A549 (cell line): ENCODE results near the gene FRY. TPM values are rescaled to one million over a fixed set of nuclear protein-coding genes. Genes with fewer than 3 reads are reported as not detected.

ENCODE experiments used
- ATAC-seq, 2 experiments: fragments of 200-7000 bp in 1 of 2; fragments of >200 bp in 1 of 2; cut with Nextera tagmentation in 1 of 2; cut with Tn5 transposase in 1 of 2; 3 replicates each; pipeline versions ENCODE4 v1.8.0 to v1.9.1; 2018 to 2020; ENCODE audit warnings: mild to moderate bottlenecking in 1 of 2, moderate library complexity in 1 of 2
- CTCF ChIA-PET: fragments of 300-600 bp; sonication (Branson Sonifier 250); formaldehyde crosslinking; extraction: SDS; loops from one replicate; lab custom pipeline; 2021; ENCODE audit warnings: antibody characterized with exemption, inconsistent platforms; lab: Yijun Ruan, JAX
- POLR2A ChIA-PET: fragments of 350-600 bp; formaldehyde crosslinking; extraction: SDS; loops from one replicate; lab custom pipeline; 2021; ENCODE audit warnings: antibody characterized with exemption, inconsistent platforms; lab: Yijun Ruan, JAX
- DNase-seq, 2 experiments: peaks; one replicate each; pipeline versions ENCODE4 v3.0.0 to v3.0.0-alpha.2; 2011 to 2016; ENCODE audit warnings: low read depth in 1 of 2, low spot score in 1 of 2
- FAIRE-seq: peaks from 2 replicates; lab custom pipeline; 2011; peaks lifted over from hg19 to GRCh38; lab: Jason Lieb, UNC
- H3K27ac ChIP-seq, 2 experiments: fragments of >200 bp; sonication (Bioruptor Twin); formaldehyde crosslinking; 3 replicates each; pipeline ENCODE4 v1.5.1; 2016 to 2017
- H3K4me1 ChIP-seq: fragments of >200 bp; sonication (Bioruptor Twin); formaldehyde crosslinking; 3 replicates; pipeline ENCODE4 v1.6.1; 2016
- H3K4me2 ChIP-seq: fragments of >200 bp; sonication (Bioruptor Twin); formaldehyde crosslinking; 3 replicates; pipeline ENCODE4 v1.6.1; 2016
- H3K4me3 ChIP-seq: fragments of >200 bp; sonication (Bioruptor Twin); formaldehyde crosslinking; 3 replicates; pipeline ENCODE4 v1.5.1; 2016
- H3K9me3 ChIP-seq: fragments of >200 bp; sonication (Bioruptor Twin); formaldehyde crosslinking; 3 replicates; pipeline ENCODE4 v1.6.1; 2016
- CHD2 ChIP-seq: fragments of 150-350 bp; IDR thresholded peaks from 2 replicates; pipeline ENCODE4 v1.6.1; 2014; ENCODE audit warnings: low read length; ENCODE audit not compliant: partially characterized antibody
- EHF ChIP-seq: fragments of 250-450 bp; sonication (Bioruptor Pico); IDR thresholded peaks from 2 replicates; pipeline ENCODE4 v1.5.0; 2020; ENCODE audit warnings: mild to moderate bottlenecking
- EHMT2 ChIP-seq: fragments of 200-600 bp; sonication (generic); IDR thresholded peaks from 2 replicates; pipeline ENCODE4 v1.6.1; 2016; ENCODE audit warnings: antibody characterized with exemption, low read depth, mild to moderate bottlenecking, moderate library complexity
- ESRRA ChIP-seq: fragments of 150-350 bp; IDR thresholded peaks from 2 replicates; pipeline ENCODE4 v1.6.1; 2014; ENCODE audit warnings: mild to moderate bottlenecking, low read length, borderline replicate concordance
- FOSB ChIP-seq: fragments of 250-450 bp; sonication (Bioruptor Pico); IDR thresholded peaks from 2 replicates; pipeline ENCODE4 v1.5.0; 2020; ENCODE audit warnings: mild to moderate bottlenecking, moderate library complexity
- HDAC2 ChIP-seq: fragments of 200-600 bp; sonication (generic); IDR thresholded peaks from 2 replicates; pipeline ENCODE4 v1.6.1; 2016
- HES2 ChIP-seq: fragments of >200 bp; sonication (Bioruptor Twin); formaldehyde crosslinking; IDR thresholded peaks from 2 replicates; pipeline ENCODE4 v1.6.1; 2016
- HEYL ChIP-seq: fragments of 250-450 bp; sonication (Bioruptor Pico); IDR thresholded peaks from 2 replicates; pipeline ENCODE4 v1.8.0; 2021; ENCODE audit warnings: mild to moderate bottlenecking, moderate library complexity
- HMGXB4 ChIP-seq: fragments of 250-450 bp; sonication (Bioruptor Pico); IDR thresholded peaks from 2 replicates; pipeline ENCODE4 v1.5.0; 2021; ENCODE audit warnings: mild to moderate bottlenecking, moderate library complexity, borderline replicate concordance
- HOXA7 ChIP-seq: fragments of 250-450 bp; sonication (Bioruptor Pico); IDR thresholded peaks from 2 replicates; pipeline ENCODE4 v1.5.0; 2020; ENCODE audit warnings: mild to moderate bottlenecking, moderate library complexity
- HOXB13 ChIP-seq: fragments of 250-450 bp; sonication (Bioruptor Pico); IDR thresholded peaks from 2 replicates; pipeline ENCODE4 v1.5.0; 2020; ENCODE audit warnings: low read depth, mild to moderate bottlenecking, moderate library complexity
- HOXB5 ChIP-seq: fragments of 250-450 bp; sonication (Bioruptor Pico); IDR thresholded peaks from 2 replicates; pipeline ENCODE4 v1.5.0; 2020; ENCODE audit warnings: mild to moderate bottlenecking, moderate library complexity
- JUNB ChIP-seq: fragments of >200 bp; sonication (Bioruptor Twin); formaldehyde crosslinking; IDR thresholded peaks from 2 replicates; pipeline ENCODE4 v1.6.1; 2016
- KDM1A ChIP-seq: fragments of 200-600 bp; sonication (generic); IDR thresholded peaks from 2 replicates; pipeline ENCODE4 v1.6.1; 2016; ENCODE audit warnings: low read depth, mild to moderate bottlenecking
- KDM5A ChIP-seq: fragments of 200-600 bp; sonication (generic); IDR thresholded peaks from 2 replicates; pipeline ENCODE4 v1.6.1; 2016; ENCODE audit warnings: antibody characterized with exemption, mild to moderate bottlenecking
- MAFK ChIP-seq: fragments of 450-650 bp; IDR thresholded peaks from 2 replicates; pipeline ENCODE4 v1.6.1; 2014; ENCODE audit not compliant: partially characterized antibody
- NR3C1 ChIP-seq: fragments of >200 bp; sonication (Bioruptor Twin); formaldehyde crosslinking; IDR thresholded peaks from 3 replicates; pipeline ENCODE4 v1.6.1; 2017
- RAD21 ChIP-seq, 2 experiments: fragments of >200 bp in 1 of 2; sonication (Bioruptor Twin) in 1 of 2; formaldehyde crosslinking in 1 of 2; IDR thresholded peaks in 1 of 2; conservative IDR thresholded peaks in 1 of 2; 2 replicates in 1 of 2; 3 replicates in 1 of 2; pipeline ENCODE4 v1.6.1; 2012 to 2018; ENCODE audit warnings: inconsistent platforms in 1 of 2
- RCOR1 ChIP-seq: fragments of 150-350 bp; IDR thresholded peaks from 2 replicates; pipeline ENCODE4 v1.6.1; 2014; ENCODE audit warnings: antibody characterized with exemption, low read length, low read depth
- RFX5 ChIP-seq: fragments of 450-650 bp; IDR thresholded peaks from 2 replicates; pipeline ENCODE4 v1.7.1; 2014; ENCODE audit warnings: antibody characterized with exemption, mild to moderate bottlenecking, moderate library complexity
- RNF2 ChIP-seq: fragments of 200-600 bp; sonication (generic); IDR thresholded peaks from 2 replicates; pipeline ENCODE4 v1.6.1; 2016; ENCODE audit warnings: low read depth, mild to moderate bottlenecking, antibody characterized with exemption, moderate library complexity, borderline replicate concordance
- TFCP2L1 ChIP-seq: fragments of 250-450 bp; sonication (Bioruptor Pico); IDR thresholded peaks from 2 replicates; pipeline ENCODE4 v1.5.0; 2021; ENCODE audit warnings: mild to moderate bottlenecking
- TP53 ChIP-seq: fragments of 250-450 bp; sonication (Bioruptor Pico); IDR thresholded peaks from 2 replicates; pipeline ENCODE4 v1.5.0; 2021; ENCODE audit warnings: mild to moderate bottlenecking, moderate library complexity
- USF2 ChIP-seq: fragments of 450-650 bp; IDR thresholded peaks from 2 replicates; pipeline ENCODE4 v1.6.1; 2014; ENCODE audit warnings: antibody characterized with exemption
- ZC3H11A ChIP-seq: fragments of 450-650 bp; IDR thresholded peaks from 2 replicates; pipeline ENCODE4 v1.6.1; 2014; ENCODE audit warnings: antibody characterized with exemption, mild to moderate bottlenecking
- ZFP36 ChIP-seq: fragments of 450-650 bp; IDR thresholded peaks from 2 replicates; pipeline ENCODE4 v1.6.1; 2014; ENCODE audit warnings: borderline replicate concordance; ENCODE audit not compliant: partially characterized antibody
- WGBS: methylation state at CpG from one replicate; pipeline ENCODE4 v1.1.6; 2017; ENCODE audit errors: missing lambda C conversion rate; 5-methylcytosine and 5-hydroxymethylcytosine counted together
- polyA plus RNA-seq, 4 experiments: library from polyadenylated mRNA; depleted of rRNA in 3 of 4; stranded (reverse); fragments of >200 nt; fragmentation: RNase III in 1 of 4; extraction: RNeasy Plus Mini Kit Qiagen cat#74134 plus additional on column Dnase treatment in 1 of 4; gene quantifications; 2 replicates in 3 of 4; 3 replicates in 1 of 4; pipeline ENCODE4 v1.2.3, GENCODE V29; 2011 to 2017
- TF ChIP-seq, protein P1 (sequence below): IDR thresholded peaks from 2 replicates; pipeline ENCODE4 v1.6.1; 2012; ENCODE audit warnings: low read depth, borderline replicate concordance
- TF ChIP-seq, protein P2 (sequence below): IDR thresholded peaks from 2 replicates; pipeline ENCODE4 v1.6.1; 2012

The FRY gene
- polyA plus RNA-seq, 2 of the 4 experiments (the other 2 are of a cell fraction), result 0.08 to 0.26 TPM

- TF ChIP-seq EHMT2 (no peak), RFX5 (no peak), ESRRA (no peak), HOXB5 (no peak), FOSB (CRISPR knock-in tag) (no peak), HES2 (no peak), RNF2 (no peak), HOXA7 (CRISPR knock-in tag) (no peak)
- TF ChIP-seq, all 56 proteins: peak for 0
Measured at GRCh38 chr13:32126278-32126677, 94.7 kb downstream of the FRY start (continued).

- ATAC-seq (no peak), FAIRE-seq (no peak), DNase-seq (no peak)
- Histone ChIP-seq H3K9me3 (no peaks in the 10 kb centered on the region), H3K4me1 (no peaks in the 10 kb centered on the region), H3K4me2 (no peak overlapping the region), H3K27ac (no peak overlapping the region), H3K4me3 (no peak overlapping the region)
- CTCF ChIA-PET, result no interaction called here
- POLR2A ChIA-PET, result no interaction called here
- TF ChIP-seq KDM1A (no peak), HEYL (CRISPR knock-in tag) (no peak), RFX5 (no peak), JUNB (no peak), HDAC2 (no peak), MAFK (no peak), EHF (CRISPR knock-in tag) (no peak), ZC3H11A (no peak), RCOR1 (no peak), RAD21 (conservative IDR thresholded peaks at IDR 0.05 in 1 of 2, IDR thresholded peaks at IDR 0.05 in 1 of 2) (no peak), FOSB (CRISPR knock-in tag) (no peak), ZFP36 (no peak), TP53 (CRISPR knock-in tag) (no peak), USF2 (no peak)
- TF ChIP-seq, protein P1, sequence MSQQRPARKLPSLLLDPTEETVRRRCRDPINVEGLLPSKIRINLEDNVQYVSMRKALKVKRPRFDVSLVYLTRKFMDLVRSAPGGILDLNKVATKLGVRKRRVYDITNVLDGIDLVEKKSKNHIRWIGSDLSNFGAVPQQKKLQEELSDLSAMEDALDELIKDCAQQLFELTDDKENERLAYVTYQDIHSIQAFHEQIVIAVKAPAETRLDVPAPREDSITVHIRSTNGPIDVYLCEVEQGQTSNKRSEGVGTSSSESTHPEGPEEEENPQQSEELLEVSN, result no peak
- TF ChIP-seq, protein P2, sequence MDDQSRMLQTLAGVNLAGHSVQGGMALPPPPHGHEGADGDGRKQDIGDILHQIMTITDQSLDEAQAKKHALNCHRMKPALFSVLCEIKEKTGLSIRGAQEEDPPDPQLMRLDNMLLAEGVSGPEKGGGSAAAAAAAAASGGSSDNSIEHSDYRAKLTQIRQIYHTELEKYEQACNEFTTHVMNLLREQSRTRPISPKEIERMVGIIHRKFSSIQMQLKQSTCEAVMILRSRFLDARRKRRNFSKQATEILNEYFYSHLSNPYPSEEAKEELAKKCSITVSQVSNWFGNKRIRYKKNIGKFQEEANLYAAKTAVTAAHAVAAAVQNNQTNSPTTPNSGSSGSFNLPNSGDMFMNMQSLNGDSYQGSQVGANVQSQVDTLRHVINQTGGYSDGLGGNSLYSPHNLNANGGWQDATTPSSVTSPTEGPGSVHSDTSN, result no peak
Measured at GRCh38 chr13:32126756-32127155, 95.2 kb downstream of the FRY start.

- POLR2A ChIA-PET, result no interaction called here
- no peak overlapping the region for H3K27ac ChIP-seq
- WGBS, result 70% methylated on average over 7 of the region's 7 CpGs
- no peak for FAIRE-seq
- no peak for DNase-seq
- TF ChIP-seq JUNB, result no peak
- TF ChIP-seq TFCP2L1, result no peak
- TF ChIP-seq RFX5, result no peak
- TF ChIP-seq HMGXB4 (CRISPR knock-in tag), result no peak
- no peak for TF ChIP-seq FOSB (CRISPR knock-in tag)
- TF ChIP-seq KDM5A, result no peak
- no peak for TF ChIP-seq CHD2
- TF ChIP-seq EHF (CRISPR knock-in tag), result no peak
- TF ChIP-seq TP53 (CRISPR knock-in tag), result no peak
- TF ChIP-seq RAD21 (conservative IDR thresholded peaks at IDR 0.05 in 1 of 2, IDR thresholded peaks at IDR 0.05 in 1 of 2), result no peak
- TF ChIP-seq HOXA7 (CRISPR knock-in tag), result no peak
- TF ChIP-seq NR3C1, result no peak
- TF ChIP-seq HOXB13, result no peak
- TF ChIP-seq HES2, result no peak
- TF ChIP-seq EHMT2, result no peak
- no peak for TF ChIP-seq HOXB5
- TF ChIP-seq, all 56 proteins: peak for 0
- Histone ChIP-seq H3K4me3 (no peak overlapping the region), H3K4me1 (no peaks in the 10 kb centered on the region), H3K9me3 (no peaks in the 10 kb centered on the region), H3K4me2 (no peak overlapping the region)
- CTCF ChIA-PET, result no interaction called here
- ATAC-seq, result no peak
Measured at GRCh38 chr13:32127691-32128090, 96.1 kb downstream of the FRY start.
